GM21390 (cell line): ENCODE measurements around the gene ENAH.
"Not testable (repeated sequence)": the region's sequence is repeated elsewhere in the genome, so short reads cannot be mapped to it uniquely, and the experiment has no call there.

ENCODE experiments used
- ATAC-seq: cut with Tn5 transposase; IDR thresholded peaks from one replicate; pipeline ENCODE4 v1.9.1; 2021; ENCODE audit not compliant: unreplicated experiment

Gene ENAH

GRCh38 chr1:225652729-225653462, at the start of gene ENAH:
TSS of gene ENAH (minus strand) at chr1:225653123. CDS start at chr1:225652690, 433 bp downstream.
- ATAC-seq, result peak; percentile 62

DNA sequence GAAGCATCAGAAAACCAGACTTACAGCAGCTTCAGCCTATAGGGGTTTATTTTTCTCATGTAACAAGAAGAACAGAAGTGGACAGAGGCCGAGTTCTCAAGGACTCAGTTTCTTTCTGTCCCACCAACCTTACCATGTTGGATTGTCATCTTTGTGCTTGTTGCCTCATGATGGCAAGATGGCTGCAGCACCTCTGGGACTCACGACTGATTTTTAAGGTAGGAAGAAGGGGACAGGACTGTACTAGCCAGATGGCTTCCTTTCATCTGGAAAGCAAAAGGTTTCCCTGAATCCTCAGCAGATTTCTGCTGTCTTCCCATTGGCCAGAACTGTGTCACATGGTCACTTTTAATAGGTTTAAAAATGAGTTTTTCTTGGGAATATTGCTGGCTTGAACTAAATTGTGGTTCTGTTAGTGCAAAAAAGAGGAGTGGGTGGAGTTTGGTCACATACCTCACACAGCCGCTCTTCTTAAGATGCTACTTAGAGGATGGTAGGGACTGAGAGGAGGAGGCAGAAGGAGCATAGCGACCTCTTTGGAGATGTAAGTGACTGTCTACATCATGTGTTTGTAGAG, 48.1 kb upstream of the ENAH start:
- no peak for ATAC-seq

DNA sequence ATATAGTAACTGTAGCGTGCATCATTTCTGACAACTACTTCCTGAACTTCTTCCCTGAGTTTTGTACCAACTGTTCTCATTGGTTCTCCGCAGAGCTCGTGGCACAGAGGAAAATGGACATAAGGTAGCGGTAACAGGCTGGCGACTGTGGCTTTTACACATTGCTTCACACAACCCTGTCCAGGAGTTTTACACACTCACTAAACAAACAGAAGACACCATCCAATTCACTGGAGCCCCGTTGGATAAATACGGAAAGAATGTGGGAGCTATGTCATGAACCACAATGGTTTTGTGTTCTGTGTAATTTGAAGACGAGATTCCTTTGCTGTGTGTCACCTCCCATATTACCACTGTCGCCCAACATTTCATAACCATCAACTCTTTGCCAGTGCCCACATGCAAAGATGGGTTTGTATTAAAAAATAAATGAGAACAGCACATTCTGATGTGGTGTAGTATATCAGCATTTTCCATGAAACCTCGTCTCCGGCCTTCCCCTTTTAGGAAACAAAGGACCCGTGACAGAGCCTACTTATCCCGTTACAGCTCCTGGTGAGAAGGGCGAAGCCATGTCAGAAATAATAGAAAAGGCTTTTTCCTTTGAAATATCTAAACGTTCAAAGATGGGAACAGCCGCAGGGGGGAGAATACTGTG, 47.4 kb upstream of the ENAH start:
- ATAC-seq, result no peak

DNA sequence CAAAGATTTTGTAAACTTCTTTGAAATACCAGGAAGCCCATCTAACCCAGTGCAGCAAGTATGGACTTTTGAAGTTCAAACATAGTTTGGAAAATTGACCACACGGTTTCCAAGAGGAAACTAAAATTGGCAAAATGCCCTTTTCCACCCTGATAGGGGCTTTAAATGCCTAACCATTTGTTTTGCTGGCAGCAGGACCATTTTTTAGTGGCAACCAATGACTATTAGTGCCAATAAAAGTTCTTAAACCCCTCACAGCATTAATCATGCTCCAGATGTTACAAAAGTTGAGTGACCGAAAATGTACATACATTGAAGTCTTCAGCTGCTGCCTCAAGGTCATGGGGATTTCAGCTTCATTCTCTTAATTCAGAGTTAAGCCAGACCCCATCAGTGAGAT, 46.4 kb upstream of the ENAH start:
- ATAC-seq, result no peak

GRCh38 chr1:225698194-225698593, 45.3 kb upstream of the ENAH start:
- not testable (repeated sequence) for ATAC-seq

DNA sequence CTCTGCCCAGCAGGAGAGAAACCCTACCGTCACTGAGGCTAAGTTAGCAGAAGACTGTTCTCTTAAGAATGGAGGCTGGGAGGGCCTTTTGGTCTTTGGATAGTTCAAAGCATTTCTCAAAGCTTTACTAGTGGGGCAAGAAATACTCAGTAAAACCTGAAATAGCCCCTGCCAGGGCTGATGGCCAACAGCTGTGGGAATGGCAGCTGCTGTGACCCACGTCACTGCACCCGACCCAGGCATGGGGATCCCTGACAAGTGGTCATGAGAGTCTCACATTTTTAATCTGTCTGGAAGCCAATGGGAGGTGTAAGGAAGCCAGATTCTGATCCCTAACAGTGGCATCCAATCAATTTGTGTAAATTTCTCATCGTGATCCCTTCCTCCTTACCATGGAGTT, 44.5 kb upstream of the ENAH start:
- ATAC-seq, result no peak

DNA sequence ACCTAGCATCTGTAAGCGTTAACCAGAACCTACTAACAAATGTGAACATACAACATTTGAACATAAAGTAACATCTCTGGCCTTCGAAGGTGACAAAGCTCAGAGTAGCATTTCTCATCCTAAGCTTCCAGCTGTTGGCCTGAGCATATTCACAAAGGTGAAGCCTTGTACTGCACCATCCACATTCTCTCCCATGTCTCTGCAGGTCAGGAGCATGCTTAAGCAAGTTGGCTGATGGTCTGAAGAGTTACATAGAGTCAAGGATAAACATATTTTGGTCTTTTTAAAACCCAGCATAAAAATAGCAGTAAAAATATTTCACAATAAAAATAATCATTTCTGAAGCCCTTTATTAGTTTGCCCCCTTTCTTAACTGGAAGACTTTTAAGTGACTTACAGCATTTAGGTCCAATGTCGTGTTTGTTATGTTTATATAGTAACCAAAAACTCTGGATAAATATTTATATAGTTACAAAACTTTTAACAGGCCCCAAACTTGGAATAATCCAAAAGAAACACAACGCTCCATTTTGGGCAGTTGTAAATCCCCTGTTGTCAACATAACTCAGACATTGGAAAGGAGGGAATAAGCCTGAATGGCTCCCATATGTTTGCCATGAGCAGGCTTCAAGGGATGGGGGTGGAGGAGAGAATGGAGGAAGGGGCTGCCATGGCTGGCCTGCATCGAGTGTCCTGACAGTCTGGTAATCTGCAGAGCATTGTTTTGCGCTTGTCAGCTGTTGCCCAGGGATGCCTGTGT, 42.8 kb upstream of the ENAH start:
- no peak for ATAC-seq

- ATAC-seq, result no peak
Observed at GRCh38 chr1:225694151-225694603, 41.3 kb upstream of the ENAH start.

- ATAC-seq, result not testable (repeated sequence)
Observed at GRCh38 chr1:225693697-225694096, 40.8 kb upstream of the ENAH start.

GRCh38 chr1:225693085-225693696, 40.3 kb upstream of the ENAH start:
- ATAC-seq, result no peak

- ATAC-seq, result no peak
Observed at GRCh38 chr1:225692517-225692879, 39.6 kb upstream of the ENAH start.

GRCh38 chr1:225691861-225692516, 39.1 kb upstream of the ENAH start:
- no peak for ATAC-seq

DNA sequence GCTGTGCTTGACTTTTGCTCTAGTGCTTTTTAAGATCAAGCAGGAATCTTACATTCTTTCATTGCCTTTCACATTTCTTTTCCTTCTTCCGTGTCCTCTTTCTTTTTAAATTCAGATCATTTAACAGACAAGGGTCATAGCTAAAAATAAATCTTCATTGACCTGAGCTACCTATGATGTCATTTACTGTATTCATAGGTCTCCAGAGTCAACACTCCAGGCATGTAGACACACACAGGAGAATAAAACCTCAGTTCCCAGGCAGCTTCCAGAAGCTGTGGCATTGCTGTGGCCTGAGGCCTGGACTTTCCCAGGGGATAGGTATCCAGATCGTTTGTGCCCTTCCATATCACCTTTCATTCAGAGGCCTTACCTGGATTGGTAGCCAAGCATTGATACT, 38.5 kb upstream of the ENAH start:
- ATAC-seq, result no peak

GRCh38 chr1:225689882-225690459, 37.0 kb upstream of the ENAH start:
- no peak for ATAC-seq

- no peak for ATAC-seq
Observed at GRCh38 chr1:225688345-225688744, 35.4 kb upstream of the ENAH start.

DNA sequence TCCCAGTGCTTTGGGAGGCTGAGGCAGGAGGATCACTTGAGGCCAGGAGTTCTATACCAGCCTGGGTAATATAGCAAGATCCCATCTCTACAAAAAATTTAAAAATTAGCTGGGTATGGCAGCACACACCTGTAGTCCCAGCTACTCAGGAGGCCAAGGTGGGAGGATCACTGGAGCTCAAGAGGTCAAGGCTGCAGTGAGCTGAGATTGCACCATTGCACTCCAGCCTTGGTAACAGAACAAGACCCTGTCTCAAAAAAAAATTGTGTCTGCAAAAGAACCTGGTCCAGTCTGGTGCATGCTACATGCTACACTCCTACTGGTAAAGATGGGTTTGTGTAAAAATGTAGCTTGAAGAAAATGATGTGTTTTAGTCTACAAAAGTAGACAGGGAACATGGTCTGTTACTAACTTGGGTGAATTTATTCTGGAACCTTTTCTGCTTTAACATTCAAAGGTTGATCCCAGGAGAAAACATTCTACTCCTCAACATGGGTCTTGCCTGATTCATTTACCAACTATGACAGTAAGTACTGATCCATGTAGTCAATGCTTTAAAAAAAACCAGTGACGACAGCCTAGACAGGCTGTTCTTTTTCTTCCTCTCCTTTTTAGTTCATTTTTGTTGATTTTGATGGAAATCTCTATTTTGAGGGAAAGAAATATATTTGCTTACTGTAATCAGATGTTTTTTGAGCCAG, 32.7 kb upstream of the ENAH start:
- no peak for ATAC-seq

- ATAC-seq, result no peak
Observed at GRCh38 chr1:225684741-225685140, 31.8 kb upstream of the ENAH start.

- no peak for ATAC-seq
Observed at GRCh38 chr1:225681231-225681630, 28.3 kb upstream of the ENAH start.

DNA sequence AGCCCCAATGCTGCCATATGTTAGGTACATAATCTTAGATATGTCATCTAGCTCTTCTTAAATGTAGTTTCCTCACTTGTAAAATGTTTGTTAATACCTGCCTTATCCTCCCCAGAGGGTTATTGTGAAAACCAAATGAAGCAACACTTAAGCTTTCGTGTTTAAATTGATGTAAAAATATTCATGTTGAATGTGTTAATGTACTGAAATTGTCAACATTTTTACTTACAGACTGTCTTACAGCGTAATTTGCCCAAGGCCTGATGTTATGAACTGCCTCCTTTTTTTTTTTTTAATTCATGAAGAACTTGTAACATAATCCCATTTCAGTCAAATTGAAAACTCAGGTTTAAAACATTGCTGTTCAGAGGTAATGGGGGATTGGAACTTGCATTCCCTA, 25.6 kb upstream of the ENAH start:
- no peak for ATAC-seq
